Neuron (in vitro differentiated cells): Measurements from ENCODE around the gene ABI1.

Source experiments
- H2AFZ ChIP-seq: one replicate; pipeline ENCODE4 v1.6.1; 2013; ENCODE audit warnings: low read depth, mild to moderate bottlenecking, inconsistent platforms, low read length, moderate library complexity
- H3K27me3 ChIP-seq: one replicate; pipeline ENCODE4 v1.6.1; 2013; ENCODE audit warnings: low read length; ENCODE audit not compliant: insufficient read depth
- H3K36me3 ChIP-seq: one replicate; pipeline ENCODE4 v1.6.1; 2013; ENCODE audit warnings: low read length; ENCODE audit not compliant: insufficient read depth
- H3K4me1 ChIP-seq: one replicate; pipeline ENCODE4 v1.6.1; 2013; ENCODE audit warnings: low read length; ENCODE audit not compliant: insufficient read depth
- H3K4me3 ChIP-seq: 2 replicates; pipeline ENCODE4 v1.5.1; 2013; ENCODE audit warnings: mild to moderate bottlenecking, low read length, moderate library complexity
- H3K9me3 ChIP-seq: one replicate; pipeline ENCODE4 v1.6.1; 2013; ENCODE audit warnings: low read length

Gene ABI1

GRCh38 chr10:26839966-26840627 is 20.7 kb downstream of the ABI1 start:
- no peaks in the 10 kb centered on the region for H3K9me3 ChIP-seq
- H3K4me1 ChIP-seq: no peaks in the 10 kb centered on the region
- no peaks in the 10 kb centered on the region for H3K27me3 ChIP-seq
- no peak overlapping the region for H2AFZ ChIP-seq
- no peaks in the 10 kb centered on the region for H3K36me3 ChIP-seq
- no peak overlapping the region for H3K4me3 ChIP-seq

- Histone ChIP-seq H3K4me3 (no peak overlapping the region), H3K9me3 (no peaks in the 10 kb centered on the region), H3K4me1 (peaks cover 9% of the 10 kb centered on the region), H3K27me3 (no peaks in the 10 kb centered on the region), H2AFZ (no peak overlapping the region), H3K36me3 (no peaks in the 10 kb centered on the region)
These were observed 23.6 kb downstream of the ABI1 start for GRCh38 chr10:26837139-26837538.

- Histone ChIP-seq H3K9me3 (no peaks in the 10 kb centered on the region), H3K36me3 (no peaks in the 10 kb centered on the region), H3K4me1 (peaks cover 9% of the 10 kb centered on the region), H2AFZ (no peak overlapping the region), H3K27me3 (no peaks in the 10 kb centered on the region), H3K4me3 (no peak overlapping the region)
These were observed 25.7 kb downstream of the ABI1 start for GRCh38 chr10:26835025-26835424.

DNA sequence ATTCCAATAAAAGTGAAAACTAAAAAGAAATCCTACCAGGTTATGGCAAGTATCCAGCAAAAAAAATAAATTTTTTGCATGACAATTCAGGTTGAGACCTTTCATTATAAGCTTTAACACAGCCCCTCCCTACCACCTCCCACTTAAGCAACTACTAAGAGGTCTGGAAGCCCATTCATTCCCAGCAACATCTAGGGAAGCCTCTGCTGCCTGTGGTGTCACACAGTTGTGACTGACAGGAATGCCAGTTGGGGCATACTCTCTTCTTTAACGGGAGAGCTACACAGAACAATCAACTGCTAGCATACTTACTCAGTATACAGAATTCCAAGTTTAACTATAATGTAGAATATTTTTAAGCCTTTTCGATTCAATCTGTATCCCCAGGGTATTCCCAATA is 27.8 kb downstream of the ABI1 start:
- Histone ChIP-seq H3K27me3 (no peaks in the 10 kb centered on the region), H3K4me1 (peaks cover 9% of the 10 kb centered on the region), H3K4me3 (no peak overlapping the region), H3K9me3 (no peaks in the 10 kb centered on the region), H2AFZ (no peak overlapping the region), H3K36me3 (no peaks in the 10 kb centered on the region)

DNA sequence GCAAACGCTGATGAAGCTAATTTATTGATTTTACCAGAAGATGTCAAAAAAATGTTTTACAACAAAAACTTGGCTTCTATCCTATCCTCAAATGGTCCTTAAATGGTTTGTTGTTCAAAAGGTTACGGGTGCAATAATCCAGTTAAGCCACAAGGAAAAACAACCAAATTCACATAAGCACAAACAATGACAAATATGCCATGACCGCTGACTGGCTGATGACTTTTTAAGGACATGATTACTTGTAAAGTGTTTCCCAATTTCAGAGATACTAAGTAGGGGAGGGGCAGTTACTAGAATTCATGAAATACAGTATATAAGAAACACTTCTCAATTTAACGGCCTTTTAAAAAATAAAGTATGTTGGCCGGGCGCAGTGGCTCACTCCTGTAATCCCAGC is 28.8 kb downstream of the ABI1 start:
- peaks cover 9% of the 10 kb centered on the region for H3K4me1 ChIP-seq
- H2AFZ ChIP-seq: no peak overlapping the region
- H3K36me3 ChIP-seq: no peaks in the 10 kb centered on the region
- H3K27me3 ChIP-seq: no peaks in the 10 kb centered on the region
- no peaks in the 10 kb centered on the region for H3K9me3 ChIP-seq
- no peak overlapping the region for H3K4me3 ChIP-seq

- Histone ChIP-seq H3K36me3 (no peaks in the 10 kb centered on the region), H2AFZ (no peak overlapping the region), H3K4me1 (peaks cover 9% of the 10 kb centered on the region), H3K27me3 (no peaks in the 10 kb centered on the region), H3K4me3 (no peak overlapping the region), H3K9me3 (no peaks in the 10 kb centered on the region)
These were observed 30.8 kb downstream of the ABI1 start for GRCh38 chr10:26829810-26830515.

DNA sequence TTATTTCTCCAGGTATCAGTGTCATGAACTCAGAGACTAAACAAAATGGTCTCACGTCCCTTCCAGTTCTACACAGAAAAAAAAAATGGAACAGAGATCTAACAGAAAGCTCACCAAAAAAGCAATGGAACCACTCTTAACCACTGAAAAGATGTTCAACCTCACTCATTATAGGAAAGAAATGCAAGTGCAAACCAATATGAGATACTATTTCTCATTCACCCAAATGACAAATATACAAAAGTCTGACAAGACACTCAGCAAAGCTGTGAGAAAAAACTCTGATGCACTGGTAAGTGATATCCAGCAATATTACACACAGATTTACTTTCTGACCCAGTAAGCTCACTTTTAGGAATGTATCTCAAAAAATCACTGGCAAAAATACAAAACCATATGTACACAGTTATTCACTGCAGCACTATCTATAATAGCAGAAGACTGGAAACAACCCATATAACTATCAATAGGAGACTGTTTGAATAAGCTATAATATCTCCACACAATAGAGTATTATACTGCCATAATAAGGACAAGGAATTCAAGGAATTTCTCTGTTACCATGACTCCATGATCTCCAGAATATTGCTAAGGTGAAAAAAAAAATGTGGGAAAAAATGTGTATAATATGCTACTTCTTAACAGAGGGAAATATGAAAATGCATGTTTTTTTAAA is 36.6 kb downstream of the ABI1 start:
- Histone ChIP-seq H2AFZ (no peak overlapping the region), H3K4me1 (peaks cover 15% of the 10 kb centered on the region), H3K9me3 (no peaks in the 10 kb centered on the region), H3K27me3 (no peaks in the 10 kb centered on the region), H3K4me3 (no peak overlapping the region), H3K36me3 (peaks cover 9% of the 10 kb centered on the region)

- H3K36me3 ChIP-seq: peaks cover 9% of the 10 kb centered on the region
These were observed 38.8 kb downstream of the ABI1 start for GRCh38 chr10:26821699-26822570.

GRCh38 chr10:26815500-26815899 is 45.3 kb downstream of the ABI1 start:
- Histone ChIP-seq H3K27me3 (no peaks in the 10 kb centered on the region), H3K4me1 (peaks cover 5% of the 10 kb centered on the region), H3K9me3 (no peaks in the 10 kb centered on the region), H3K4me3 (no peak overlapping the region), H2AFZ (no peak overlapping the region), H3K36me3 (no peaks in the 10 kb centered on the region)

More at GRCh38 chr10:26821699-26822570, 38.8 kb downstream of the ABI1 start:
- Histone ChIP-seq H2AFZ (no peak overlapping the region), H3K4me3 (no peak overlapping the region), H3K9me3 (no peaks in the 10 kb centered on the region), H3K4me1 (peaks cover 18% of the 10 kb centered on the region), H3K27me3 (no peaks in the 10 kb centered on the region)

DNA sequence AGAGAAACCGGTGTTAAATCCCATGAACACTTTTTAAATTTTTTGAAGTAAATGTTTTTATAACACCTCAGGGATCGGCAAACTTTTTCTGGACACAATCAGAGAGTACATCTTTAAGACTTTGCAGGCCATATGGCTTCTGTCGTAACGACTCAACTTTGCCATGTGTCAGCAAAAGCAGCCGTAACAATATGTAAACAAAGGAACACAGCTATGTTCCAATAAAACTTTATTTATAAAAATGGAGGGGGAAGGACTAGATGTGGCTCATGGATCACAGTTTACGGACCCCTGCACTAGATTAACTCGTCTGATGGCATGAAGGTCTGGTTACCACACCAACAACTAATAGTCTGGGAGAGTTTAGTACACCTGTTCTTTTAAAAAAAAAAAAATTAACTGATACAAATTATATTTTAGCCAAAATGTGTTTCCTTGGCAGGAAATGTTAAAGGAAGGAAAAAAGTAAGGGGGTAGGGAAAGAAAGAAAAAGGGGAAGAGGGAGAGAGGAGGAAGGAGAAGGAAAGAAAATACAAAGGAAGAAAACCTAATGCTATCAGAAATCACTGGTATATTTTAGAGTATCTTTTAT is 50.2 kb downstream of the ABI1 start:
- no peaks in the 10 kb centered on the region for H3K27me3 ChIP-seq
- no peak overlapping the region for H3K4me3 ChIP-seq
- no peaks in the 10 kb centered on the region for H3K4me1 ChIP-seq
- no peaks in the 10 kb centered on the region for H3K36me3 ChIP-seq
- no peaks in the 10 kb centered on the region for H3K9me3 ChIP-seq
- no peak overlapping the region for H2AFZ ChIP-seq

GRCh38 chr10:26809973-26810372 is 50.8 kb downstream of the ABI1 start:
- Histone ChIP-seq H3K36me3 (no peaks in the 10 kb centered on the region), H3K9me3 (no peaks in the 10 kb centered on the region), H3K4me3 (no peak overlapping the region), H3K4me1 (no peaks in the 10 kb centered on the region), H3K27me3 (no peaks in the 10 kb centered on the region), H2AFZ (no peak overlapping the region)

GRCh38 chr10:26807532-26807931 is 53.2 kb downstream of the ABI1 start:
- no peak overlapping the region for H2AFZ ChIP-seq
- H3K36me3 ChIP-seq: no peaks in the 10 kb centered on the region

More at GRCh38 chr10:26807532-26807931, 53.2 kb downstream of the ABI1 start:
- Histone ChIP-seq H3K4me1 (no peaks in the 10 kb centered on the region), H3K9me3 (no peaks in the 10 kb centered on the region), H3K27me3 (no peaks in the 10 kb centered on the region), H3K4me3 (no peak overlapping the region)
